Measurements from ENCODE around the gene BTBD18.
A peak's percentile ranks its signal among the peaks of the same experiment; 100 is the strongest.

Gene BTBD18

GRCh38 chr11:57744357-57744756, 7.3 kb downstream of the BTBD18 start:
- TF ChIP-seq TEAD4 (IDR thresholded peaks at IDR 0.05) = no peak
- TF ChIP-seq TCF12 (IDR thresholded peaks at IDR 0.05; ENCODE audit: low read depth) = no peak
- no peak for TF ChIP-seq RAD21 (IDR thresholded peaks at IDR 0.05; ENCODE audit: low read depth)

- TF ChIP-seq REST (IDR thresholded peaks at IDR 0.05; ENCODE audit: low read depth) (no peak), EGR1 (IDR thresholded peaks at IDR 0.05) (no peak), NFIC (IDR thresholded peaks at IDR 0.05) (no peak)
Observed at GRCh38 chr11:57742087-57742452, 9.5 kb downstream of the BTBD18 start.

- TF ChIP-seq NFIC (IDR thresholded peaks at IDR 0.05) = peak; percentile 21; the same call in 1 of the 2 replicates
- TF ChIP-seq YY1 (IDR thresholded peaks at IDR 0.05; ENCODE audit: low read depth) = peak; percentile 72; the same call in 1 of the 2 replicates
- 0 out of 2 replicates have a peak, but pooled peaks have one; percentile 34 for TF ChIP-seq CEBPB (IDR thresholded peaks at IDR 0.05)
- TF ChIP-seq EGR1 (IDR thresholded peaks at IDR 0.05) = peak; percentile 51
- peak; percentile 82 for TF ChIP-seq TCF12 (IDR thresholded peaks at IDR 0.05; ENCODE audit: low read depth)
- TF ChIP-seq FOXM1 (IDR thresholded peaks at IDR 0.05; ENCODE audit: borderline replicate concordance, low read depth) = no peak
- TF ChIP-seq USF1 (IDR thresholded peaks at IDR 0.05) = peak; percentile 96
- peak; percentile 79 for TF ChIP-seq TAF1 (IDR thresholded peaks at IDR 0.05; ENCODE audit: low read depth)
- peak; percentile 98 for TF ChIP-seq MAX (IDR thresholded peaks at IDR 0.05)
- TF ChIP-seq EP300 (IDR thresholded peaks at IDR 0.05; ENCODE audit: borderline replicate concordance) = peak; percentile 43; the same call in 1 of the 2 replicates
- TF ChIP-seq CREB1 (IDR thresholded peaks at IDR 0.05; ENCODE audit: low read depth) = no peak
- no peak for TF ChIP-seq REST (IDR thresholded peaks at IDR 0.05; ENCODE audit: low read depth)
- TF ChIP-seq TEAD4 (IDR thresholded peaks at IDR 0.05) = peak; percentile 54
- peak; percentile 65; the same call in 1 of the 2 replicates for TF ChIP-seq ZBTB7A (IDR thresholded peaks at IDR 0.05; ENCODE audit: low read depth)
- no peak for TF ChIP-seq RAD21 (IDR thresholded peaks at IDR 0.05; ENCODE audit: low read depth)
Observed at GRCh38 chr11:57741132-57742086, 10.2 kb downstream of the BTBD18 start, which contains the start of gene SELENOH. Gene SELENOH, plus strand, starts transcription at chr11:57741491. Its CDS starts 105 bp downstream, at chr11:57741596.

GRCh38 chr11:57735619-57736298, 15.9 kb downstream of the BTBD18 start:
- TF ChIP-seq REST (IDR thresholded peaks at IDR 0.05; ENCODE audit: low read depth) = no peak
- TF ChIP-seq CREB1 (IDR thresholded peaks at IDR 0.05; ENCODE audit: low read depth) = no peak
- TF ChIP-seq ZBTB7A (IDR thresholded peaks at IDR 0.05; ENCODE audit: low read depth) = no peak
- TF ChIP-seq CEBPB (IDR thresholded peaks at IDR 0.05) = no peak
- no peak for TF ChIP-seq RAD21 (IDR thresholded peaks at IDR 0.05; ENCODE audit: low read depth)

GRCh38 chr11:57732661-57733060, 19.0 kb downstream of the BTBD18 start:
- TF ChIP-seq EP300 (IDR thresholded peaks at IDR 0.05; ENCODE audit: borderline replicate concordance) (no peak), CEBPB (IDR thresholded peaks at IDR 0.05) (no peak), TCF12 (IDR thresholded peaks at IDR 0.05; ENCODE audit: low read depth) (no peak), USF1 (IDR thresholded peaks at IDR 0.05) (no peak), MAX (IDR thresholded peaks at IDR 0.05) (no peak), NFIC (IDR thresholded peaks at IDR 0.05) (no peak), REST (IDR thresholded peaks at IDR 0.05; ENCODE audit: low read depth) (no peak), TAF1 (IDR thresholded peaks at IDR 0.05; ENCODE audit: low read depth) (no peak), RAD21 (IDR thresholded peaks at IDR 0.05; ENCODE audit: low read depth) (no peak), ZBTB7A (IDR thresholded peaks at IDR 0.05; ENCODE audit: low read depth) (no peak), FOXM1 (IDR thresholded peaks at IDR 0.05; ENCODE audit: borderline replicate concordance, low read depth) (no peak), TEAD4 (IDR thresholded peaks at IDR 0.05) (no peak)

All from Ishikawa (cell line).